Measurements from ENCODE around the gene ATP7B.

ATP7B gene

DNA sequence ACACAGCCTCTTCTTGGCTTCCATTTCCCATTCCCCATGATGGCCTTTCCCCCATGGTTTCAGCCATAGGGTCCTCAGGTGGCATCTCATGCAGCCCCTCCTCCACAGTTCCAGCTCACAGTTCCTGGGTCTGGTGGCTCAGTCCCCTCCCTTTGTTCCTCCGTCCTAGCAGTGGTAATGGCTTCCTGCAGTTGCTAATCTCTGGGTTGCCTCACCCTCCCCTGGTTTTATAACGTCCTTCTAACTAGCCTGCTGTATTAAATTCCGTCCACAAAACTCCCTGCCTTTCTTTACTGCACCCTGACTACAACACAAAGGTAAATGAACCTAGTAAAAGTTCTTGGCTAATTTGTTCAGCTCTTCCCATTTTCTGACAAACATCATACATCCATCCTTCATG is 118.6 kb downstream of the ATP7B start:
- no peak for DNase-seq (ENCODE audit: low read depth)

GRCh38 chr13:51887468-51887867 is 123.8 kb downstream of the ATP7B start:
- peak; percentile 24 for DNase-seq (ENCODE audit: low read depth)

DNA sequence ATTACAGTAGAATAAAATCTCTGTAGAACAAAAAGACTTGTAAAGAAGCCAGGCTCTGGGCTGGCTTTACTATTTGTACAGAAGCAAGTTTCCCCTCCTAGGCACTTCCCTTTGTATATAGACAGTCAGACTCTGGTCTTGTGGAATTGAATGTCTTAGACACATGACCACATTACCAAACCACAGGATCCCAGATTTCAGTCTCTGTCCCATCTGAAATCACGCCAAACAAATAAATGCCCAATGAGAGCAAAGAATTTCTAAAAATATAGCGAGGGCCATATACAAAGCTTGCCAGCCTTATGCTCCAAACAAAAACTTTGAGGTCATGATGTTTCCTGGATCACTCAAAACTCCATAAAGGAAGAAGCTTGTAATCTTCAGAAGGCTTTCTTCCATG is 125.6 kb downstream of the ATP7B start:
- DNase-seq (ENCODE audit: low read depth) = no peak

- DNase-seq (ENCODE audit: low read depth) = no peak
Measured at GRCh38 chr13:51883226-51883600, 128.0 kb downstream of the ATP7B start.
